NCI-H2196 (cell line): Measurements from ENCODE around the gene SLC4A1.

ENCODE experiments used
- DNase-seq: peaks from one replicate; lab custom pipeline; 2025; ENCODE audit not compliant: unreplicated experiment; lab: John Stamatoyannopoulos, UW

The SLC4A1 gene

DNA sequence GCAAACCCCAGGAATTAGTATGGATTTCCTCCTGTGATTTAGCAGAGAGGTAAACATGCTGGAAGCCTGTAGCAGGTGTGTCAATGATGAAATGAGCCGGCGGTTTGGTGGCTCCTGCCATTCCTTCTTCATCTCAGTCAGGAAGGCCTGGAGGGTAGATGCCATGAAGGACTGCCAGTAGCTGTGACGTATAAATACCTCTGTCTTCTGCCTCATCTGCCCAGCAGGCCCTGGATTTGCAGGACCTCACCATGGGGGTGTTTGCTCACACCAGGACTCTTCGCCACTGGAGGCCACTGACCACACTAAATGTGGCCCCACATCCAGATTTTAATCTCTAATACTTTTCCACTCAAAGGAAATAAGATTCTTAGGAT lies 16.1 kb upstream of the SLC4A1 start:
- DNase-seq, result no peak

DNA sequence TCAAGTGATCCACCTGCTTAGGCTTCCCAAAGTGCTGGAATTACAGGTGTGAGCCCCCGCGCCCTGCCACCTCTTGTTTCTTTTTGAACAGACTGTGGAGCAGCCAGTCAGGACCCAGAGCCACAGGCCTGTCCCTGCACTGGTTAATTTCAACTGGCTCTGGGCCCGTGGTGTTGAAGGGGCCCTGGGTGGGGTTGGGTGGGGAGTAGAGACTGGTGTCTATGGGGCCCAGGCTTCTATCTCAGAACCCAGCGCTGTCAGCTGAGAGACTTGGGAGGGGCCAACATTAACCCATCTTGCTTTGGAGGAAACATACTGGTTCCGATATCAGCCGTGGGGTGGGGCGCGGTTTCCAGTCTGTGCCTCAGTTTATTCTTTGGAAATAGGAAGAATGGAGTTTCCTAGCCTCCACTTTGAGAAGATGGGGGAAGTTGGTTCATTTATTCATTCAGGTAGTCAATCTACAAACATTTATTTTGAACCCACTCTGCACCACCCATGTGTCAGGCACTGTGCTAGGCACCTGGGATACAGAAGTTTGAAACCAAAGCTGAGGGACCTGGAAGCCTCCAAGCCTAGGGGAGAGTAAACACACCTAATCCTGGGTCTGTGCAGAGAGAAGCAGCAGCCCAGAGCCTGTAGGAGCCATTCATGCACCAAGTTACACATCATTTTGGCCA lies 15.5 kb upstream of the SLC4A1 start:
- DNase-seq, result no peak

GRCh38 chr17:44282264-44282663 lies 14.3 kb upstream of the SLC4A1 start:
- no peak for DNase-seq

DNA sequence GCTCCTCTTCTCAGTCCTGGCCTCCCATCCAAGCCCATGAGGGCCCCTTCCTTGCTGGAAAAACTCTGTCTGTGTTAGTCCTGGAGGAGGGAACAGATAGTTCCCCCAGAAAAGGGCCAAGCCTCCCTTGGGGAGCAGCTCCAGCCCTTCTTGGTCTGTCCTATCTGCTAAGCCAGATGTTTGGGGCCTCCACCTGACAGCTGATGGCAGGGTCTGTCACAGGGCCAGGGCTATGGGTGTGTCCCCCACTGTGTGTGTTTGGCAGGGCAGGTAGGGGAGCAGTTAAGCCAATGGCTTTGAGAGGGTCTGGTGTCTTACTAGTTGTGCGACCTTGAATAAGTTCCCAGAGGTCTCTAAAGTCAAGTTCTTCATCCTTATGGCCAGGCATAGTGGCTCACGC lies 13.6 kb upstream of the SLC4A1 start:
- DNase-seq, result no peak

DNA sequence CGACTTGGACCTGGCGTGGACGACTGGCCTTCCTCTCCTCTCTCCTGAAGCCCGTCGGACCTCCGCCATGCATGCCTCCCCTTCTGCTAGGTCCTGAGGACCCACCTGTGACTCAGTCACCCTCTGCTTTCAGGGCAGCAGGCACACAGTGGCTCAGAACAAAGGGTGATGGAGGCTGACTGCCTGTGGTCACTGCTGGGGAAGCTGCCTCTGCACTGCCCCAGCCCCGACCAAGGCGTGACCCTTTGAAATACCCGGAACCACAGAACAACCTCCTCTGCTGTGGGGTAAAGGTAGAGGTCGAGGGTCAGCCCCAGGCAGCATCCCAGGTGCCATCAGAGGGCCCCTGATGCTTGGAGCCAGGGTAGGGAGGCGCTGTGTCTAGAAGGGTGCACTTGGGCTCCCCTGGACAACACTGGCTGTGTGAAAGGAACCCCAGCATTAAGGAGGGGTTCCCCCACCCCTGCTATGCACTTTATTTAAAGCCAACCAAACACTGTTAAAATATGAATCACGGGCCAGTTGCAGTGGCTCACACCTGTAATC lies 12.5 kb upstream of the SLC4A1 start:
- DNase-seq, result no peak

- no peak for DNase-seq
Measured at GRCh38 chr17:44279666-44280391, 11.9 kb upstream of the SLC4A1 start.

DNA sequence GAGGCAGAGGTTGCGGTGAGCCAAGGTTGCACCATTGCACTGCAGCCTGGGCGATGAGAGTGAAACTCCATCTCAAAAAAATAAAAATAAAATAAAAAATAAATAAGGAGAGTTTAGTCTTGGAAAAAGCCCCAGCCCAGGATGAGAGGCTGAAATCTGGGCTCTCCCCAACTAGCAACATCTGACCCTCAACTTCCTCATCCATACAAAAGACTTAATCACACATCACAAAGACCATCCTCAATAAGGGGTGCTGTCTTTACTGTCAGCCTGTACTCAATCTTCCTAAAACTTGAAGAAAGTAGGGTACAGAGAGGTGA lies 11.4 kb upstream of the SLC4A1 start:
- no peak for DNase-seq

GRCh38 chr17:44277976-44278375 lies 10.0 kb upstream of the SLC4A1 start:
- no peak for DNase-seq

DNA sequence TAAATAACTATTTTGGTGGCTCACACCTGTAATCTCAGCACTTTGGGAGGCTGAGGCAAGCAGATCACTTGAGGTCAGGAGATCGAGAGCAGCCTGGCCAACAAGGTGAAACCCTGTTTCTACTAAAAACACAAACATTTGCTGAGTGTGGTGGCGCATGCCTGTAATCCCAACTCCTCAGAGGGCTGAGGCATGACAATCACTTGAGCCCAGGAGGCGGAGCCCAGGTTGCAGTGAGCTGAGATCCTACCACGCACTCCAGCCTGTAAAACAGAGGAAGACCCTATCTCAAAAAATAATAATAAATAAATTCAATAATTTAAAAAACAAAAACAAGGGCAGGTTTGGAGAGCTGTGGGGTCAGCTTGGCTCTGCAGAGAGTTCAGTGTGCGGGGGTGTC lies 5.7 kb upstream of the SLC4A1 start:
- no peak for DNase-seq

DNA sequence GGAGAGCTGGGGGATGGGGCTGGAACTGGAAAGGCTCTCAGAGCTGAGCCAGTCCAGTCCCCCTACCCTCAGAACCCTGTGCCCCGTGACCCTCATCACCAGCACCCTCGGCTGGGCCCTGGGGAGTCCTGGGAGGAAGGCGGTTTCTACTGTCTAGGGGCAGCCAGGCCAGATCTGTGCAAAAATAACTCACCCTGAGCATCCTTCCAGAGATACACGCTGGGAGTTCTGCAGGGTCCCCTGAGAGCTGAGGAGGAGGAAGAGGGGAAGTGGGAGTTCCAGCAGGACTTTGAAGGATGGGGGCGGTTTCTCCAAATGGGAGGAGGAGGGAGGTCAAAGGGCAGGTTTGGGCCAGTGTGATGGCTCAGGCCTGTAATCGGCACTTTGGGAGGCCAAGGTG lies 5.0 kb upstream of the SLC4A1 start:
- DNase-seq, result no peak

DNA sequence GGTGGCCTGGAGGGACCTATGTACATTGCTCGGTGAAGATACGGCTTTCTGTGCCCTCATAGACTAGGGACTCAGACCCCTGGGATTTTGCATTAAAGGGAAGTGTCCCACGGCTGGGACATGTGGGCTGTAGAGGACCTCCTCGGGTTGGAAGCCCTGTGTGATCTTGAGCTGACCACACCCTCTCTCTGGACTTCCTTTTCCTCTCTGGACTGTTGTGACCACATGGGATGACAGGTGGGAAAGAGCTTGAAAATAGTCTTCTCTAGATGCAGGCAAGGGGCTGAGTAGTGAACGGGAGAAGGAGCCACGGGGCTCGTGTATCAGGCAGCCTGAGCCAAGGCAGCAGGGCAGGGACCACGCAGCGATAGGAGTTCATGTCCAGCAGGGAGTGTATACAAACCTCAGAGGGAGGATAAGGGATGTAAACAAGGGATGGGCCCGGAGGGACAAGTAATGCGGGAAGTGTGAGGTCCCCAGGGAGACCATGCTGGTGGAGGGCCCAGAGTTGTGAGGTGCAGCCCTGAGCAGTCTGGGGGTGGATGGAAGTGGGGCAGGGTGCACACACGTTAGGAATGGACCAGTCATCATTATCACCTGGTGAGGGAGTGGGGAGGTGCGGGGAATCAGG lies 4.5 kb upstream of the SLC4A1 start:
- DNase-seq, result no peak

DNA sequence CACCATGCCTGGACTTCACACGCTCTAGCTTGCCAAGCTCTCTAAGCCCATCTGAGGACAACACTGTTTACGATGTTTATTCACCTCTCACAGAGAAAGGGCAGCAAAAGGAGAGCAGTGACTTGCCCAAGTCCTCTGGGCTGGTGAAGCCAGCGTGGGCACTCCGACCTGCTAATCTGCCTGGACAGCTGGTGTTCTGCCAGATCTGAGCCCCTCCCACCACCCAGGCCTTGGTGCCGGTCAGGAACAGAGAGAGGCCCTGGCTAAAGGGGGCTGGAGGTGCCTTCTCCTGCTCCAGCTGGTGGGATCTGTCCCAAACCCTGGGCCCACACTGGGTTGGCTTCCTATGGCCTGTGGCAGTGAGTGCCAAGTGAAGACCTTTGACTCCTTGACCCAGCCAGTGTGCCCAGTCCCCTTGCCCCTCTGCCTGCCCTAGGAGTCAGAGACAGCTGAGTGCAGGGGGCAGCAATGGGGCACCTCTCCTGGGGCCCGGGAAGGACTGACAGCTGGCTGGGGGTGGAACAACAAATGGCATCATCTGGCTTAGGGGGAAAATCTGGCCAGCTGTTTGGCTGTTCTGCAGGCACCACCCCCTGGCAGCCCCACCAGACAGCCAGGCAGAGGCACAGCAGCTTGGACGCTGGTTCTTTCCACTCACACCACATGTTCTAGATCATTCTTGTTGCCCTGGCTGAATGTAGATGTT lies 1.8 kb upstream of the SLC4A1 start:
- DNase-seq, result no peak

- DNase-seq, result no peak
Measured at GRCh38 chr17:44268709-44269534, 987 bp upstream of the SLC4A1 start.

GRCh38 chr17:44267165-44267455 lies 825 bp downstream of the SLC4A1 start:
- DNase-seq, result no peak

DNA sequence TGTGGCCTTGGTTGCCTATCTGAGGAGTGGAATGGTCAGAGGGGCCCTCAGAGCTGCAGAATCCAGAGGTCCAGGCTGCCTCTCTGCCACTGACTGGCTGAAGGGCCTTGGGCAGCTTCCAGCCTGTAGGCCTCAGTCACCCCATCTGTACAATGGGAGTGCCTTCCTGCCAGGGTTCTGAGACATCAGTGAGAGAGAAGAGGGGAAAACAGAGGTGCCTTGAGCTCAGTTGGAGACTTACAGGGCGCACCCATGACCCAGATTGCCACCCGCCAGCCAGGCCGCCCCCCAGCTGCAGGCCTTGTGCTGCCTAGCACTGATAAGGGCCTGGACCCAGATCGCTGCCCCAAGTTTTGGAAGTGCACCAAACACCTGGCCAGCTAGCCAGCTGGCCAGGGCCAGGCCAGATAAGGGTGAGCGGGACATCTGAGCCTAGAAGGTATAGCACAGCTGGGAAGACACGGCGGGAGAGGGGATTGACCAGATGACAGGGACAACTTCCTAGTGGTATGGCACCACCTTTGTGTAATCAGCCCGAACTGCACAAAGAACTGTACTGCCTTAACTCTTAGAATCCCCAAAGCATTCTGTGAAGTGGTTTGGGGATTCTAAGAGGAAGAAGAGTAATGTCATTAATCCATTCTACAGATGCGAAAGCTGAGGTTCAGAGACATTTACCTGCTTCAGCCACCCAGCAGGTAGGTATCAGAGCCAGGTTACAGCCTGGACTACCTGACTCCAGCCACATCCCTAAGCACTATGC lies 1.4 kb downstream of the SLC4A1 start:
- no peak for DNase-seq

GRCh38 chr17:44263345-44263902 lies 4.5 kb downstream of the SLC4A1 start:
- DNase-seq, result no peak

DNA sequence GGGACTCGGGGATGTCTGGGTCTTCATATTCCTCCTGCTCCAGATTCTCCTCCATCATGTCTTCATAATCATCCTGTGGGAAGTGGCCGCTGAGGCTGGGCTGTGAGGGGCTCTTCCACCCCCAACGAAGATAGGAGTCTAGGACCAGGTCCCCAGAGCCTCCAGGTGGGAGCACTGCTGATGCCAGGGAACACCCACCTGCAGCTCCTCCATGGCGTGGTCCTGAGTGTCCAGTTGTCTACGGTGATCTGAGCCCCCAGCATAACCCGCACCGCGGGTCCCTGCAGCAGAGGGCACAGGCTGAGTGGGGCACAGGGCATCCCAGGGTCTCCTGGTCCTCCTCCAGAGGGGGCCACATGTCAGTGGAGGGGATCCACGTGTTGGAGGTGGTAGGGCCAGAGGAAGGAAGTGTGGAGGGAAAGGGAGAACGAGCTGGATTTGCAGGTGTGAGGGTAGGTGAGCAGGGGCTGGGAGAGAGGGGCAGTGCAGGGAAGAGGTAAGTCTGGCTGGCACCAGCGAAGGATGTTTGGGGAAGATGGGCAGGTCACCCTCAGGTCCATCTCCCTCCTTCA lies 5.2 kb downstream of the SLC4A1 start:
- no peak for DNase-seq

- no peak for DNase-seq
Measured at GRCh38 chr17:44260296-44260695, 7.6 kb downstream of the SLC4A1 start.

DNA sequence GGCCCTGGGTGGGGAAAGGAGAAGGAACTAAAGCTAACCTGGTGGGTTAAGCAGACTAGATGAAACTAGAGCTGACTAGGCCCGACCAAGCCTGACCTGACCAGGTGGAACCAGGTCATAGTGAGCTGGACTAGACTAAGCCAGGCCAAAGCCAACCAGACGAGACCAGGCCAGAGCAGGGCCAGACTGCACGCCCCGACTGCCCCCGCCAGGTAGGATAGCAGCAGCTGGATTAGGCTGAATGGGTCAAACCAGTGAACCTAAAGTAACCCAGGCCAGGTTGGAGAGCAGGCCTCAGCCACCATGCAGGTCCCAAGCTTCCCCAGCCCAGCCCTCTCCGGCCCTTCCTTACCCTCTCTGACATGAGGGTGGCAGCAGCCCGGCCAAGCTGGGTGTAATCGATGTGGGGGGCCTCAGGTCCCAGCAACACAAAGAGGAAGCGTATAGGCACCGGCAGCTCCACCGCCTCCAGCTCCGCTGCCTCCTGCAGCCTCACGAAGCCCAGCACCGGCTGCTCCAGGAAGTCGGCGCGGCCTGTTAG lies 9.1 kb downstream of the SLC4A1 start:
- DNase-seq, result no peak
